Adrenal gland (tissue), 12 donors: ENCODE data around the gene PIK3CB. TPM values are rescaled to one million over a fixed set of nuclear protein-coding genes. Genes with fewer than 3 reads are reported as not detected.

Experiments used
- DNase-seq, 7 donors: peaks; one replicate each; pipeline ENCODE4 v3.0.0-alpha.2; 2019 to 2020
- H3K27ac ChIP-seq, 5 donors: fragments of 200-600 bp; sonication (generic) in 4 of 5; 1 replicate in 3 of 5; 2 replicates in 2 of 5; pipeline versions ENCODE4 v1.5.1 to v1.8.0; 2016 to 2020; ENCODE audit warnings: mild to moderate bottlenecking in 1 of 5
- H3K27me3 ChIP-seq: fragments of 200-600 bp; 2 replicates; pipeline ENCODE4 v1.8.0; 2021
- H3K36me3 ChIP-seq, 2 donors: fragments of 200-600 bp; replicated peaks in 1 of 2; 1 replicate in 1 of 2; 2 replicates in 1 of 2; pipeline versions ENCODE4 v1.5.1 to v1.8.0; 2018 to 2022
- H3K4me1 ChIP-seq, 2 donors: fragments of 200-600 bp; replicated peaks in 1 of 2; 1 replicate in 1 of 2; 2 replicates in 1 of 2; pipeline versions ENCODE4 v1.5.1 to v1.8.0; 2018 to 2021
- H3K4me3 ChIP-seq, 4 donors: fragments of 200-600 bp; sonication (generic) in 3 of 4; one replicate each; pipeline ENCODE4 v1.5.1; 2016 to 2018
- H3K9me3 ChIP-seq, 3 donors: fragments of 200-600 bp; sonication (generic) in 1 of 3; replicated peaks in 1 of 3; 1 replicate in 2 of 3; 2 replicates in 1 of 3; pipeline versions ENCODE4 v1.5.1 to v1.8.0; 2016 to 2021
- CTCF ChIP-seq, 6 experiments: fragments of 450-650 bp in 4 of 6; fragments of 200-600 bp in 2 of 6; sonication (generic) in 1 of 6; IDR thresholded peaks; 1 replicate in 5 of 6; 2 replicates in 1 of 6; pipeline versions ENCODE4 v1.5.1 to v1.8.0; 2016 to 2021; ENCODE audit warnings: antibody characterized with exemption in 6 of 6, mild to moderate bottlenecking in 2 of 6, moderate library complexity in 1 of 6
- POLR2A ChIP-seq, 2 donors: fragments of 450-650 bp; IDR thresholded peaks; one replicate each; pipeline ENCODE4 v1.6.1; 2017; ENCODE audit warnings: antibody characterized with exemption in 2 of 2, mild to moderate bottlenecking in 2 of 2, moderate library complexity in 1 of 2
- WGBS, 4 donors: extraction: QIAGEN DNeasy Blood & Tissue Kit in 2 of 4; methylation state at CpG; one replicate each; pipeline versions ENCODE4 v1.1.5 to v1.1.7; 2013 to 2017; 5-methylcytosine and 5-hydroxymethylcytosine counted together
- intact Hi-C, 2 donors: fragments of 100-400 bp; cut with DNase I; formaldehyde crosslinking; loops; one replicate each; pipeline versions ENCODE4 v1.14.1 to v1.15.0; 2022 to 2023
- polyA plus RNA-seq, 3 donors: library from polyadenylated mRNA; stranded (reverse); fragments of 200-250 nt in 2 of 3; fragments of 350-450 nt in 1 of 3; fragmentation: Illumina TruSeq in 1 of 3; extraction: RNeasy Lipid Tissue Mini Kit (QIAGEN cat#74804) in 1 of 3; gene quantifications; one replicate each; pipeline ENCODE4 v1.2.3, GENCODE V29; 2013 to 2014
- total RNA-seq, 9 donors: library from RNA; depleted of rRNA in 4 of 9; stranded (reverse); fragments of >200 nt in 4 of 9; fragments of 120-200 nt in 1 of 9; fragmentation: NEBNext Ultra II Directional in 1 of 9; extraction: Animal tissue kit (Norgen Biotek cat#: 25700) in 1 of 9; gene quantifications; one replicate each; pipeline versions ENCODE4 v1.1.0 to v1.2.4, GENCODE V29; 2013 to 2023
- donor health status: healthy with polysubstance abuse.
- donor health status: Bipolar disorder and iron deficiency.
- donor health status: DM: yes; HTN: yes; CAD: no.
- donor health status: DM: no; HTN: no; CAD: no.
- donor health status: DM: no; HTN: no; CAD: no.
- donor health status: DM: yes; HTN: yes; CAD: no.

PIK3CB gene
- total and polyA plus RNA-seq, 12 donors, result 4.6 to 26.0 (median 15.5) TPM

GRCh38 chr3:138624518-138624917 is 210.2 kb downstream of the PIK3CB start:
- DNase-seq, result no peak
- H3K27me3 ChIP-seq, result no peaks in the 10 kb centered on the region
- no peak overlapping the region for H3K27ac ChIP-seq
- no peaks in the 10 kb centered on the region for H3K9me3 ChIP-seq
- H3K4me1 ChIP-seq, result no peaks in the 10 kb centered on the region
- no peak for TF ChIP-seq POLR2A (IDR thresholded peaks at IDR 0.05)
- TF ChIP-seq CTCF (IDR thresholded peaks at IDR 0.05), result no peak
- no peaks in the 10 kb centered on the region for H3K36me3 ChIP-seq
- intact Hi-C loops, result no loop called here
- no peak overlapping the region for H3K4me3 ChIP-seq

DNA sequence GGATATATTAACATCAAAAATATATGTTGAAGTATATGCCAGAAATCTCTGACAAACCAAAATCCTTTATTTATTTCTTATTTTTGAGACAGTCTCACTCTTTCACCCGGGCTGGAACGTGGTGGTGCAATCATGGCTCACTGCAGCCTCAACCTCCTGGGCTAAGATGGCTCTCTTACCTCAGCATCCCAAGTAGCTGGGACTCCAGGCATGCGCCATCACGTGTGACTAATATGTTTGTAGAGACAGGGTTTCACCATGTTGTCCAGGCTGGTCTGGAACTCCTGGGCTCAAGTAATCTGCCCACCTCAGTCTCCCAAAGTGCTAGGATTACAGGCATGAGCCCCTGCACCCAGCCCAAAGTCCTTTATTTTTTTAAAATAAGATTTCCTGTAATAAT is 214.3 kb downstream of the PIK3CB start:
- H3K9me3 ChIP-seq, result no peaks in the 10 kb centered on the region
- no peak overlapping the region for H3K27ac ChIP-seq
- H3K36me3 ChIP-seq, result no peaks in the 10 kb centered on the region
- TF ChIP-seq CTCF (IDR thresholded peaks at IDR 0.05), result no peak
- no peak for DNase-seq
- no peaks in the 10 kb centered on the region for H3K4me1 ChIP-seq
- 91 to 96% (median 94%) methylated on average over 4 of the region's 4 CpGs for WGBS, 4 donors
- no peaks in the 10 kb centered on the region for H3K27me3 ChIP-seq
- intact Hi-C loops, result no loop called here
- H3K4me3 ChIP-seq, result no peak overlapping the region

DNA sequence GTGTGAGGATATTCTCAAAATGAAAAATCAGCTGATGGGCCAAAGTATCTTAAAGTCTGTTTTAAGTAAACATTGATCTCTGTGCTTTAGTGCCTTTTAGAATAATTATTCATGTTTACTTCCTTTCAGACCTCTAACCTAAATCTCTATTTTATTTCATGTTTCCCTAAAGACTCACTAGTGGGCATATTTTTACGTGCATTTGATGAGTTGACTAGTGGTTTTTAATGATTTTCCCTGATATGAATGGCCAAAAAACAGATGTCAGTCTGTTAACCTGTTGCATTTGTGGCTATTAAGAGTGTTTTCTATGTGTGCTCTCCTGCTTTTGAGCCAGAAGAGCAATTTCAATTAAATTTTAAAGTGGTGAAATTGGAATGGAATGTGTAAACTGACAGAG is 219.3 kb downstream of the PIK3CB start:
- DNase-seq, result no peak
- TF ChIP-seq CTCF (IDR thresholded peaks at IDR 0.05), result no peak
- no peak for TF ChIP-seq POLR2A (IDR thresholded peaks at IDR 0.05)
- 74 to 91% (median 85%) methylated on average over 1 of the region's 1 CpG for WGBS, 4 donors
- Histone ChIP-seq H3K36me3 (no peaks in the 10 kb centered on the region), H3K9me3 (no peaks in the 10 kb centered on the region), H3K27me3 (no peaks in the 10 kb centered on the region), H3K4me1 (no peaks in the 10 kb centered on the region), H3K27ac (no peak overlapping the region), H3K4me3 (no peak overlapping the region)
- intact Hi-C loops, result no loop called here

DNA sequence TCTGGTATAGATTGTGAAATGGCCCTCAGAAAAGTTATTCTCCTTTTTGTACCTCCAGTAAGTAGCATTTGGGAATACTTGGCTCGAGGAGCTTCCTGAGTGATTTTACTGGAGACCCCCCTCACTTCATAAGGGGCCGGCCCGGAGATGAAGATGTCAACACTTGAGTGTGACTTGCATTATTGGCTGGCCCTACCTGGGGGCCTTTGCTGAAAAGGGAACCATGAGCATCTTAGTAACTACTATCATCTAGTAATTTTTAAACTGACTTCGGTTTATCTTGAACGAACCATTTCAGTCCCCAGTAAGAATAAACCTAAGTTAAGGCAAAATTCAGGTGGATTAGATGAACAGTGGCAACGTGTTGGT is 224.8 kb downstream of the PIK3CB start:
- Histone ChIP-seq H3K9me3 (no peaks in the 10 kb centered on the region), H3K4me3 (peak overlapping the region in 1 of 4 donors; percentile 99), H3K27ac (peak overlapping the region in 1 of 5 donors; percentile 97), H3K4me1 (peaks cover 0 to 10% of the 10 kb centered on the region in 2 donors), H3K27me3 (no peaks in the 10 kb centered on the region), H3K36me3 (no peaks in the 10 kb centered on the region)
- no peak for DNase-seq
- WGBS, 4 donors, result 77 to 89% (median 84%) methylated on average over 6 of the region's 6 CpGs
- TF ChIP-seq POLR2A (IDR thresholded peaks at IDR 0.05), result no peak
- no peak for TF ChIP-seq CTCF (IDR thresholded peaks at IDR 0.05)
- intact Hi-C loops, result loop anchor here in 1 of 2 donors (5.0 to 10.0 kb wide), 2 partner anchors 225 to 307 kb away; partner anchors contain the start of gene PIK3CB
